ENCODE results near the gene PLTP. TPM values are rescaled to one million over a fixed set of nuclear protein-coding genes. Genes with fewer than 3 reads are reported as not detected.

PLTP gene
- total and polyA plus RNA-seq, 2 of the 13 experiments (the other 11 are each of a cell fraction or from before 2014, with no cell fraction given): 16.9 to 28.6 TPM

DNA sequence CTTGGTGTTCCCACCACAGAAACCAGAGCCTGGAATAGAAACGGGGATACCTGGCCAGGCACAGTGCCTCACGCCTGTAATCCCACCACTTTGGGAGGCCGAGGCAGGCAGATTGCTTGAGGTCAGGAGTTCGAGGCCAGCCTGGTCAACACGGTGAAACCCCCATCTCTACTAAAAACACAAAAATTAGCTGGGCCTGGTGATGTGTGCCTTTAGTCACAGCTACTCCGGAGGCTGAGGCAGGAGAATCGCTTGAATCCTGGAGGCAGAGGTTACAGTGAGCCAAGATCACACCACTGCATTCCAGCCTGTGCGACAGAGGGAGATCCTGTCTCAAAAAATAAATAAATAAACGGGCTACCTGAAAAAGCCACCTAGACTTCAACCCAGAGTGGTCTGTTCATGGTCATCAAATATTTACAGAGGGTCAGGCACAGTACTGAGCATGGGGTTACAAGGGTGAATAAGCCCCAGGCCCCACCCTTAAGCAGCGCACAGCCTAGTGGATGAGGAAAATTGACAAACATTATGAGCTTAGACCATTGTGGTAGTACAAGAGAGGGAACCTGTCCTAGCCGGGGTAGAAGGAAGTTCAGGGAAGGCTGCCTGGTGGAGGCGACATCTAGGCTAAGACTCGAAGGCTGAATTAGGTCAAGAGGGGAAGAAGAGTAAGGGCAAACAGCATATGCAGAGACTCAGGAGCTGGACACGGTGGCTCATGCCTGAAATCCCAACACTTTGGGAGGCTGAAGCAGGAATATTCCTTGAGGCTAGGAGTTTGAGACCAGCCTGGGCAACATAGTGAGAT is 15.3 kb upstream of the PLTP start (continued):
- TF ChIP-seq ZNF687 (CRISPR knock-in tag; IDR thresholded peaks at IDR 0.05) (peak; percentile 70), MEF2D (CRISPR knock-in tag; IDR thresholded peaks at IDR 0.05) (peak; percentile 91), ZNF605 (CRISPR knock-in tag; IDR thresholded peaks at IDR 0.05) (peak; percentile 93), ESRRA (CRISPR knock-in tag; IDR thresholded peaks at IDR 0.05; ENCODE audit: low read depth) (peak; percentile 81; the same call in 1 of the 2 replicates), BORCS8-MEF2B (CRISPR knock-in tag; IDR thresholded peaks at IDR 0.05) (peak; percentile 69; the same call in 1 of the 2 replicates), ZNF768 (CRISPR knock-in tag; IDR thresholded peaks at IDR 0.05) (peak; percentile 13; the same call in 1 of the 2 replicates), ATRX (CRISPR knock-in tag; IDR thresholded peaks at IDR 0.05; ENCODE audit: borderline replicate concordance) (no peak), HCFC1 (IDR thresholded peaks at IDR 0.05; ENCODE audit: low read depth, low read length) (no peak), ZNF496 (CRISPR knock-in tag; IDR thresholded peaks at IDR 0.05; ENCODE audit: insufficient replicate concordance) (no peak), REXO4 (CRISPR knock-in tag; IDR thresholded peaks at IDR 0.05; ENCODE audit: borderline replicate concordance) (no peak), ZMYM4 (CRISPR knock-in tag; IDR thresholded peaks at IDR 0.05) (peak; percentile 86), MXD4 (CRISPR knock-in tag; IDR thresholded peaks at IDR 0.05) (peak; percentile 45; the same call in 1 of the 2 replicates), MTF1 (CRISPR knock-in tag; IDR thresholded peaks at IDR 0.05) (no peak), ZNF142 (CRISPR knock-in tag; IDR thresholded peaks at IDR 0.05) (0 out of 2 replicates have a peak, but pooled peaks have one; percentile 18), CBX1 (IDR thresholded peaks at IDR 0.05; ENCODE audit: low read depth) (no peak)
- TF ChIP-seq, protein P1, sequence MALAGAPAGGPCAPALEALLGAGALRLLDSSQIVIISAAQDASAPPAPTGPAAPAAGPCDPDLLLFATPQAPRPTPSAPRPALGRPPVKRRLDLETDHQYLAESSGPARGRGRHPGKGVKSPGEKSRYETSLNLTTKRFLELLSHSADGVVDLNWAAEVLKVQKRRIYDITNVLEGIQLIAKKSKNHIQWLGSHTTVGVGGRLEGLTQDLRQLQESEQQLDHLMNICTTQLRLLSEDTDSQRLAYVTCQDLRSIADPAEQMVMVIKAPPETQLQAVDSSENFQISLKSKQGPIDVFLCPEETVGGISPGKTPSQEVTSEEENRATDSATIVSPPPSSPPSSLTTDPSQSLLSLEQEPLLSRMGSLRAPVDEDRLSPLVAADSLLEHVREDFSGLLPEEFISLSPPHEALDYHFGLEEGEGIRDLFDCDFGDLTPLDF (CRISPR knock-in tag; IDR thresholded peaks at IDR 0.05): no peak
- TF ChIP-seq, protein P2, sequence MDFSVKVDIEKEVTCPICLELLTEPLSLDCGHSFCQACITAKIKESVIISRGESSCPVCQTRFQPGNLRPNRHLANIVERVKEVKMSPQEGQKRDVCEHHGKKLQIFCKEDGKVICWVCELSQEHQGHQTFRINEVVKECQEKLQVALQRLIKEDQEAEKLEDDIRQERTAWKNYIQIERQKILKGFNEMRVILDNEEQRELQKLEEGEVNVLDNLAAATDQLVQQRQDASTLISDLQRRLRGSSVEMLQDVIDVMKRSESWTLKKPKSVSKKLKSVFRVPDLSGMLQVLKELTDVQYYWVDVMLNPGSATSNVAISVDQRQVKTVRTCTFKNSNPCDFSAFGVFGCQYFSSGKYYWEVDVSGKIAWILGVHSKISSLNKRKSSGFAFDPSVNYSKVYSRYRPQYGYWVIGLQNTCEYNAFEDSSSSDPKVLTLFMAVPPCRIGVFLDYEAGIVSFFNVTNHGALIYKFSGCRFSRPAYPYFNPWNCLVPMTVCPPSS (IDR thresholded peaks at IDR 0.05): no peak

Data from HepG2 (cell line).